H1 (cell line): ENCODE results near the gene GRHL3. TPM values are rescaled to one million over a fixed set of nuclear protein-coding genes. Genes with fewer than 3 reads are reported as not detected.

Source experiments
- CTCF ChIA-PET: fragments of 300-600 bp; sonication (Branson Sonifier 250); formaldehyde crosslinking; loops from one replicate; lab custom pipeline; 2021; ENCODE audit not compliant: partially characterized antibody; lab: Charles Lee
- POLR2A ChIA-PET: fragments of 300-600 bp; sonication (Branson Sonifier 250); formaldehyde crosslinking; loops from one replicate; lab custom pipeline; 2021; ENCODE audit warnings: inconsistent platforms; ENCODE audit not compliant: partially characterized antibody; lab: Charles Lee
- DNase-seq, 2 experiments: peaks; one replicate each; pipeline versions ENCODE4 v3.0.0 to v3.0.0-alpha.2; 2010 to 2022; ENCODE audit warnings: low spot score in 2 of 2, low read depth in 1 of 2, mixed read lengths in 1 of 2
- FAIRE-seq: peaks from 2 replicates; lab custom pipeline; 2011; peaks lifted over from hg19 to GRCh38; lab: Jason Lieb, UNC
- H2AFZ ChIP-seq: 2 replicates; pipeline ENCODE4 v1.8.1; 2012; ENCODE audit warnings: low read length, inconsistent platforms
- H2AK5ac ChIP-seq: 2 replicates; pipeline ENCODE4 v1.6.1; 2013; ENCODE audit warnings: low read depth, low read length
- H2BK120ac ChIP-seq: replicated peaks from 2 replicates; pipeline ENCODE3; 2013; ENCODE audit warnings: low read depth, low read length, inconsistent platforms
- H2BK12ac ChIP-seq: 2 replicates; pipeline ENCODE4 v1.6.1; 2013; ENCODE audit warnings: low read depth, low read length
- H2BK15ac ChIP-seq: 2 replicates; pipeline ENCODE4 v1.6.1; 2013; ENCODE audit warnings: low read length
- H2BK20ac ChIP-seq: 2 replicates; pipeline ENCODE4 v1.6.1; 2013; ENCODE audit warnings: low read length
- H2BK5ac ChIP-seq: 2 replicates; pipeline ENCODE4 v1.6.1; 2013; ENCODE audit warnings: low read depth, low read length
- H3K14ac ChIP-seq: 2 replicates; pipeline ENCODE4 v1.6.1; 2013; ENCODE audit warnings: inconsistent platforms; ENCODE audit not compliant: insufficient read length
- H3K18ac ChIP-seq: 2 replicates; pipeline ENCODE4 v1.6.1; 2013; ENCODE audit warnings: low read length; ENCODE audit errors: extremely low read depth
- H3K23ac ChIP-seq: 2 replicates; pipeline ENCODE4 v1.6.1; 2013; ENCODE audit warnings: inconsistent platforms; ENCODE audit not compliant: insufficient read length
- H3K23me2 ChIP-seq: 2 replicates; pipeline ENCODE4 v1.6.1; 2013; ENCODE audit warnings: low read depth, low read length
- H3K27ac ChIP-seq: 2 replicates; pipeline ENCODE4 v1.6.1; 2011; ENCODE audit warnings: low read depth, low read length, inconsistent platforms
- H3K27me3 ChIP-seq, 4 experiments: replicated peaks in 1 of 4; 1 replicate in 1 of 4; 2 replicates in 3 of 4; pipeline versions ENCODE4 v1.6.1 to v1.8.1; 2011 to 2013; ENCODE audit warnings: low read length in 3 of 4, mild to moderate bottlenecking in 3 of 4, inconsistent platforms in 2 of 4, mixed read lengths in 2 of 4, moderate library complexity in 1 of 4; ENCODE audit not compliant: control insufficient read depth in 3 of 4, insufficient read depth in 3 of 4; ENCODE audit errors: extremely low read depth in 1 of 4
- H3K36me3 ChIP-seq, 4 experiments: 2 replicates each; pipeline versions ENCODE4 v1.6.1 to v1.8.1; 2011 to 2013; ENCODE audit warnings: mild to moderate bottlenecking in 4 of 4, low read length in 3 of 4, moderate library complexity in 2 of 4, control low read depth in 1 of 4, inconsistent platforms in 1 of 4; ENCODE audit not compliant: insufficient read depth in 4 of 4, control insufficient read depth in 2 of 4
- H3K4ac ChIP-seq: replicated peaks from 2 replicates; pipeline ENCODE3; 2013; ENCODE audit warnings: low read length, low read depth, mixed read lengths, inconsistent platforms; ENCODE audit not compliant: insufficient read length
- H3K4me1 ChIP-seq, 4 experiments: replicated peaks in 1 of 4; 1 replicate in 1 of 4; 2 replicates in 3 of 4; pipeline versions ENCODE4 v1.6.1 to v1.8.1; 2011 to 2013; ENCODE audit warnings: low read length in 3 of 4, inconsistent platforms in 2 of 4, mixed read lengths in 1 of 4; ENCODE audit not compliant: insufficient read depth in 4 of 4, control insufficient read depth in 3 of 4
- H3K4me2 ChIP-seq, 2 experiments: 2 replicates each; pipeline versions ENCODE4 v1.6.1 to v1.8.1; 2011 to 2013; ENCODE audit warnings: low read depth in 2 of 2, low read length in 2 of 2, control low read depth in 1 of 2, inconsistent platforms in 1 of 2, mild to moderate bottlenecking in 1 of 2; ENCODE audit not compliant: insufficient read depth in 1 of 2
- H3K4me3 ChIP-seq, 4 experiments: fragments of 200-600, 300-600 bp in 1 of 4; sonication (generic), shearing (Covaris generic), sonication (Bioruptor Twin) in 1 of 4; 2 replicates each; pipeline versions ENCODE4 v1.5.1 to v1.8.1; 2011 to 2016; ENCODE audit warnings: low read length in 4 of 4, low read depth in 3 of 4, control low read depth in 2 of 4, inconsistent platforms in 2 of 4, mild to moderate bottlenecking in 2 of 4, mixed read lengths in 1 of 4, moderate library complexity in 1 of 4; ENCODE audit not compliant: insufficient read depth in 2 of 4; ENCODE audit errors: extremely low read depth in 1 of 4
- H3K56ac ChIP-seq: replicated peaks from 2 replicates; pipeline ENCODE3; 2013; ENCODE audit warnings: low read depth, mild to moderate bottlenecking, mixed read lengths, low read length, inconsistent platforms; ENCODE audit not compliant: insufficient read length
- H3K79me1 ChIP-seq: 2 replicates; pipeline ENCODE4 v1.6.1; 2013; ENCODE audit warnings: low read depth, low read length, control low read depth
- H3K79me2 ChIP-seq, 2 experiments: 2 replicates each; pipeline versions ENCODE4 v1.6.1 to v1.8.1; 2012 to 2013; ENCODE audit warnings: low read length in 2 of 2, mild to moderate bottlenecking in 2 of 2, inconsistent platforms in 1 of 2; ENCODE audit not compliant: insufficient read depth in 2 of 2, control insufficient read depth in 1 of 2
- H3K9ac ChIP-seq, 4 experiments: replicated peaks in 1 of 4; 1 replicate in 1 of 4; 2 replicates in 3 of 4; pipeline versions ENCODE4 v1.6.1 to v1.8.1; 2011 to 2013; ENCODE audit warnings: low read depth in 3 of 4, low read length in 3 of 4, control low read depth in 2 of 4, mild to moderate bottlenecking in 2 of 4, moderate library complexity in 2 of 4, inconsistent platforms in 1 of 4; ENCODE audit errors: extremely low read depth in 1 of 4
- H3K9me3 ChIP-seq, 2 experiments: 2 replicates each; pipeline versions ENCODE4 v1.6.1 to v1.8.1; 2012 to 2013; ENCODE audit warnings: mild to moderate bottlenecking in 2 of 2, moderate library complexity in 2 of 2, control low read depth in 1 of 2, inconsistent platforms in 1 of 2, low read depth in 1 of 2, low read length in 1 of 2, mixed read lengths in 1 of 2; ENCODE audit not compliant: insufficient read depth in 2 of 2
- H4K20me1 ChIP-seq, 2 experiments: replicated peaks in 1 of 2; 2 replicates each; pipeline versions ENCODE3 to v1.8.1; 2011 to 2013; ENCODE audit warnings: inconsistent platforms in 2 of 2, low read length in 2 of 2, mild to moderate bottlenecking in 1 of 2; ENCODE audit not compliant: insufficient read depth in 2 of 2, control insufficient read depth in 1 of 2
- H4K5ac ChIP-seq: 2 replicates; pipeline ENCODE4 v1.6.1; 2013; ENCODE audit warnings: low read length, low read depth, mixed read lengths, inconsistent platforms; ENCODE audit not compliant: insufficient read length
- H4K8ac ChIP-seq: 2 replicates; pipeline ENCODE4 v1.8.0; 2013; ENCODE audit warnings: mild to moderate bottlenecking, moderate library complexity, low read length, inconsistent platforms; ENCODE audit not compliant: insufficient read depth; ENCODE audit errors: extremely low read depth
- H4K91ac ChIP-seq: replicated peaks from 2 replicates; pipeline ENCODE3; 2013; ENCODE audit warnings: low read length, mixed read lengths, inconsistent platforms; ENCODE audit not compliant: insufficient read length
- BACH1 ChIP-seq: IDR thresholded peaks from 2 replicates; pipeline ENCODE4 v1.6.1; 2012; ENCODE audit warnings: low read length, improper control_type of control experiment
- MAFK ChIP-seq: IDR thresholded peaks from 2 replicates; pipeline ENCODE4 v1.6.1; 2012; ENCODE audit warnings: low read depth, mild to moderate bottlenecking, improper control_type of control experiment, low read length
- RNF2 ChIP-seq: fragments of 200-900, 300-1000 bp; sonication (generic); IDR thresholded peaks from 2 replicates; pipeline ENCODE4 v1.7.1; 2016; ENCODE audit warnings: borderline replicate concordance, low read depth, mild to moderate bottlenecking, antibody characterized with exemption, low read length; ENCODE audit not compliant: poor library complexity, severe bottlenecking; ENCODE audit errors: missing control alignments
- SP2 ChIP-seq: IDR thresholded peaks from 2 replicates; pipeline ENCODE4 v1.6.1; 2012; ENCODE audit warnings: mild to moderate bottlenecking, low read length, inconsistent platforms
- WGBS, 2 experiments: shearing (Covaris generic) in 1 of 2; methylation state at CpG; one replicate each; pipeline versions ENCODE4 v1.1.6 to v1.1.7; 2013 to 2015; ENCODE audit warnings: low lambda C conversion rate in 2 of 2, mixed read lengths in 2 of 2, inconsistent platforms in 1 of 2, low coverage in 1 of 2, missing lambda C conversion rate in 1 of 2; ENCODE audit not compliant: insufficient replicate concordance in 2 of 2, insufficient coverage in 1 of 2, insufficient read length in 1 of 2; ENCODE audit errors: extremely low coverage in 1 of 2, missing lambda C conversion rate in 1 of 2; 5-methylcytosine and 5-hydroxymethylcytosine counted together
- polyA plus RNA-seq, 7 experiments: library from polyadenylated mRNA; depleted of rRNA in 3 of 7; stranded (reverse) in 5 of 7; unstranded in 2 of 7; fragments of >200 nt in 5 of 7; fragments of 200-250 nt in 2 of 7; gene quantifications; 1 replicate in 5 of 7; 2 replicates in 1 of 7; 4 replicates in 1 of 7; pipeline versions ENCODE4 v1.2.1 to v1.2.3, GENCODE V29; 2011 to 2013; ENCODE audit warnings: missing spikeins in 2 of 7, mixed read lengths in 2 of 7
- total RNA-seq: library from RNA; stranded (reverse); fragmentation: NEBNext Ultra II Directional; extraction: Animal tissue kit (Norgen Biotek cat#: 25700); gene quantifications from 2 replicates; pipeline ENCODE4 v1.2.1, GENCODE V29; 2021

Gene GRHL3
- total and polyA plus RNA-seq, 2 of the 8 experiments (the other 6 are each of a cell fraction or from before 2014, with no cell fraction given): 0.80 to 1.8 TPM

DNA sequence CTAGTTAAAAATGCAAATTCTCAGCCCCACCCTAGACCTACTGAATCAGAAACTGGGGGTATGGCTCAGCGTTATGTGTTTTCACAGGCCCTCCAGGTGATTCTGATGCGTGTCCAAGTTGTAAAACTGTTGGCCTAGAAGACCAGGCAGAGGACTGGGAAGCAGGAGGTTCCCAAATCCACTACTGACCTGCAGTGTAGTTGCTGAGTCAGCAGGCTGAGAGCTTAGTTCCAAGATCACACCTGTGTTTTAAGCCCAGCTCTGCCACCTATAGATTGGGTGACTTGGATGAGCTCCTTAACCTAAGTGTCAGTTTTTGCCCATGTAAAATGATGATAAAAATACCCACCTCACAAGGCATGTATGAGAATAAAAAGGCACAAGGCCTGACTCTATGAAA lies 4.1 kb downstream of the GRHL3 start:
- H4K8ac ChIP-seq: no peak overlapping the region
- ChIA-PET CTCF (interaction anchor here (0.7 to 1.2 kb wide), 3 partner anchors 9 to 69 kb away, joined by 3 to 5 read pairs (median 3); no protein-coding TSS in a partner anchor), POLR2A (no interaction called here)
- H3K56ac ChIP-seq: no peak overlapping the region
- no peak for TF ChIP-seq RNF2
- TF ChIP-seq MAFK: peak; percentile 89
- no peak for TF ChIP-seq SP2
- no peak for TF ChIP-seq BACH1
- peaks cover 15% of the 10 kb centered on the region; the same call in 1 of the 2 replicates for H3K23me2 ChIP-seq
- H3K36me3 ChIP-seq: no peaks in the 10 kb centered on the region
- peak overlapping the region; percentile 40; the same call in 1 of the 2 replicates for H2BK15ac ChIP-seq
- H2AFZ ChIP-seq: no peak overlapping the region
- peak overlapping the region; percentile 13; the same call in 1 of the 2 replicates for H3K18ac ChIP-seq
- H3K4me3 ChIP-seq: no peak overlapping the region
- no peak overlapping the region for H3K27ac ChIP-seq
- H3K4me2 ChIP-seq: peak overlapping the region in 1 of 2 experiments; percentile 92; a peak in 1 of 4 replicates
- H2BK12ac ChIP-seq: 0 out of 2 replicates have a peak overlapping the region, but pooled peaks have one; percentile 27
- no peak overlapping the region for H3K9ac ChIP-seq
- no peak overlapping the region for H2AK5ac ChIP-seq
- H2BK120ac ChIP-seq: no peak overlapping the region
- no peak for DNase-seq
- H4K20me1 ChIP-seq: no peaks in the 10 kb centered on the region
- H3K14ac ChIP-seq: no peak overlapping the region
- no peaks in the 10 kb centered on the region for H3K9me3 ChIP-seq
- no peak overlapping the region for H4K5ac ChIP-seq
- H3K4me1 ChIP-seq: peaks cover 8 to 22% (median 13%) of the 10 kb centered on the region in 4 experiments
- H3K4ac ChIP-seq: no peak overlapping the region
- H2BK20ac ChIP-seq: no peak overlapping the region
- H3K27me3 ChIP-seq: peaks cover 0 to 42% (median 38%) of the 10 kb centered on the region in 4 experiments; a peak in 6 of 7 replicates
- H3K23ac ChIP-seq: no peak overlapping the region
- no peak for FAIRE-seq
- H2BK5ac ChIP-seq: peak overlapping the region; percentile 16; the same call in 1 of the 2 replicates
- no peaks in the 10 kb centered on the region for H3K79me1 ChIP-seq
- H4K91ac ChIP-seq: no peak overlapping the region
- WGBS, 2 experiments: 83% methylated on average over 2 of the region's 2 CpGs; no CpG with 5 or more reads in 1 of the 2 experiments
- H3K79me2 ChIP-seq: no peaks in the 10 kb centered on the region
